LHCN-M2 (cell line): ENCODE data around the gene CCDC106. TPM values are rescaled to one million over a fixed set of nuclear protein-coding genes. Genes with fewer than 3 reads are reported as not detected.

Experiments used
- DNase-seq: peaks from one replicate; pipeline ENCODE4 v3.0.0-alpha.2; 2012; ENCODE audit warnings: low read depth
- total RNA-seq: library from RNA; depleted of rRNA; stranded (reverse); fragments of >200 nt; gene quantifications from 2 replicates; pipeline ENCODE4 v1.2.3, GENCODE V29; 2014

Gene CCDC106
- total RNA-seq, 1 experiment from 2014 or later, result 15.3 TPM

DNA sequence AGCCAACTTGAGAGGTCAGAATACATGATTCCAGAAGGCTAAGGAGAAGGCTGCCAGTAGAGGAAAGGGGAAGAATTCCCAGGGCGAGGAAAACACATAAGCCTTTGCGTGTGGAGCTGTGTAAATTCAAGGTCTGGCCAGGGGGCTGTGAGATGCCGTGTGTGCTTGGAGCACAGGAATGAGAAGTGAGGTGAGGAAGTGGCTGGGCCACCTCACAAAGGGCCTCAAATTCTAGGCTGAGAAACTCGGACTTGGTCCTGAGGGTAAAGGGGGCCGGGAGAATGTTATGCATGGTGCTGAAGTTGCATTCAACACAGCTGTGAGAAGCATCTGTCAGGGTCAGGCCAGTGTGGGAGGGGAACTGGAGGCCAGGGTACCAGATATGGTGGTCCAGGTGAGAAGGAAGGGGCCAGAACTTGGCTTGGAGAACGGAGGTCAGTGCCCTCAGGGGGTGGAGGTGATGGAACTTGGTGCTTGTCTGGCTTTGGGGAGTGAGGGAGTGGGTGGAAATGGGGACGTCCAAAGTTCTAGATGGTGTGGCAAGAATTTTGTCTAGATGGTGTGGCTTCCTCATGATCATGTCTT lies 12.1 kb upstream of the CCDC106 start:
- no peak for DNase-seq

DNA sequence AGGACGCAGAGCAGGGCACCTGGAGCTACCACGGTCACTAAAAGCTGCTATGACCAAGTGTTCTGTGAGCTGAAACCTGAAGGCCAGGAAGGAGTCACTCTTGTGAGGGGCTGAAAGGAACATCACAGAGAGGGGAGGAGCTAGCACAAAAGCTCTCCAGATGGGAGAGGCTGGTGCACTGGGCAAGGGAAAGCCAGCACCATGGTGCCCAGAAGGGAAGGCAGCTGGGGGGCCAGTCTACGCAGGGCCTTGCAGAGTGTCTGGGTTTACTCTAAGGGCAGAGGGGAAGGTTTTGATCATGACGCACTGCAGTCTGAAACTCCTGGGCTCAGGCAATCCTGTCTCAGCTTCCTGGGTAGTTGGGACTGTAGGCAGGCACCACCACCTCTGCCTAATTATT lies 11.3 kb upstream of the CCDC106 start:
- DNase-seq, result no peak

DNA sequence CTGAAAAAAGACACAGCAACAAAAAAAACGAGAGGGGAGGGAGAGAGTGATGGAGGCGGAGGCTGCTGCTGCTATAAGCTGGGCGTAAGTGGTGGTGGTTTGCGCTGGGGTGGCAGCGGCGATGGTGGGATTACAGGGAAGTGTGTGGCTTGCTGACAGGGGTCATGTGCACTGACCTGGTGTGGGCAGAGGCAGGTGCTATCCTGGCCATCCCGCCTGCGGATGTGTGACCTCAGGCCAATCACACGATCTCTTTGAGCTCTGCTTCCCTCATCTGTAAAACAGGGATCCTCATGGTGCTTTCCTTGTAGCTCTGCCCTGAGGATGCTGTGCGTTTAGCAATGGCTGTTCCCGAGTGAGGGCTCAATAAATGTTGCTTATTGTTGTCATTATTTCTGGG lies 10.5 kb upstream of the CCDC106 start:
- DNase-seq, result no peak

GRCh38 chr19:55638864-55639359 lies 9.1 kb upstream of the CCDC106 start:
- DNase-seq, result peak; percentile 56

GRCh38 chr19:55640043-55640576 lies 7.9 kb upstream of the CCDC106 start:
- DNase-seq, result peak; percentile 78

GRCh38 chr19:55640577-55641425 lies 7.2 kb upstream of the CCDC106 start, which contains the start of gene ZNF580:
TSS of gene ZNF580 (plus strand) at chr19:55641002. CDS start at chr19:55642509, 1,507 bp downstream.
- peak; percentile 69 for DNase-seq

DNA sequence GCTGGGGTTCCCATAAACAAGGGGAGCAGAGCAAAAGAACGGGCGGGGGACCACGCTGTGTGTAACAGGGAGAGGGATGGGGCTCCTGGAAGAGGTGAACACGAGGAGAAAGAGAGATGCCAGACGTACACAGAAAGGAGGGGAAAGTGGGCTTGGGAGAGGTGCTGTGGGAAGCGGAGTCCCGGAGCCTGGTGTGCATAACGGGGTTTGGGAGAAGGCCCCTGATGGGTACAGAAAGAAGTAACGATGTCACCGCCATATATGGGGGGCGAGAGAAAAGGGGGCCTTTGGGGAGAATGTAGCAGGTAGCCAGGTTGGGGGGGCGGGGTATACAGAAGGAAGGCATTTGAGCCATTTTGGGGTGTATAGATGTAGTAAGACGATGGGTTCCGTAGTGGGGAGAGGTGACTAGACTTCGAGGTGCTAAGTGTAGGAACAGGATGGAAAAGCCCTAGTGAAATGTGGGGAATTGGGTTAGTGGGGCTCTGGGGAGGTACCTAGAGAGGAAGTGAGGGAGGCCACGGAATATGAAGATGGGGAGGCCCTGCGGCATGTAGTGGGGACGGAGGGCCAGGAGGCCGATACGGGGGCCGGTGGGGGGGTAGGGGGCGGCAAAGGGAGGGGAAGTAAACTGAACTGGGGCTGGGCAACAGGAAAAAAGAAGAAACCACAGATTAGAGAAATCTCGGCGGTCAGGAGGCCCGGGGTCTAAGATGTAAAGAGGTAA lies 6.4 kb upstream of the CCDC106 start:
- DNase-seq, result no peak

DNA sequence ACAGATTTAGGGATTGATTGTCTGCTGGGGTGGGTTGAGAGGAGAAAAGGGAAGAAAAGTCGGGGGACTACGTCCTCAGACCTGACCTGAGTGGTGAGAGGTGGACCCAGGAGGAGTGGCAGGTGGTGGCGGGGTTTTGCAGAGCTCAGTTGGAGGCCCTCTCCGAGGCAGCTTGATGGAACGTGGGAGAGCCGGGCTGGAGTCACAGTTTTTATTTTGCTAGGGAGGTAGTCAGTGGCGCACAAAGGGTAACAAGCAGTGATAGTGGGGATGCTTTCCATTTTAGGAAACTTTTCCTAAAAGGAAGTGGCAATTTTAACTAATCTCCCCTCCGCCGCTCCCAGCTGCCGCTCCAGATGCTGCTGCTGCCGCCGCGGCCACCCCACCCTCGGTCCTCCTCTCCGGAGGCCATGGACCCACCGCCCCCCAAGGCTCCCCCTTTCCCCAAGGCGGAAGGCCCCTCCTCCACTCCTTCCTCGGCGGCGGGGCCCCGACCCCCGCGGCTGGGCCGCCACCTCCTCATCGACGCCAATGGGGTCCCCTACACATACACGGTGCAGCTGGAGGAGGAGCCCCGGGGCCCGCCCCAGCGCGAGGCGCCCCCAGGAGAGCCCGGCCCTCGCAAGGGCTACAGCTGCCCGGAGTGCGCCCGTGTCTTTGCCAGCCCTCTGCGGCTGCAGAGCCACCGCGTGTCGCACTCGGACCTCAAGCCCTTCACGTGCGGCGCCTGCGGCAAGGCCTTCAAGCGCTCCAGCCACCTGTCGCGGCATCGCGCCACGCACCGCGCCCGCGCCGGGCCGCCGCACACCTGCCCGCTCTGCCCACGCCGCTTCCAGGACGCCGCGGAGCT lies 5.6 kb upstream of the CCDC106 start:
- no peak for DNase-seq

- DNase-seq, result peak; percentile 68
Measured at GRCh38 chr19:55643003-55643886, 4.8 kb upstream of the CCDC106 start, which contains the start of gene ZNF581. TSS of gene ZNF581 (plus strand) at chr19:55643649. CDS start at chr19:55644572, 923 bp downstream.

- DNase-seq, result no peak
Measured at GRCh38 chr19:55643887-55644176, 4.2 kb upstream of the CCDC106 start.

DNA sequence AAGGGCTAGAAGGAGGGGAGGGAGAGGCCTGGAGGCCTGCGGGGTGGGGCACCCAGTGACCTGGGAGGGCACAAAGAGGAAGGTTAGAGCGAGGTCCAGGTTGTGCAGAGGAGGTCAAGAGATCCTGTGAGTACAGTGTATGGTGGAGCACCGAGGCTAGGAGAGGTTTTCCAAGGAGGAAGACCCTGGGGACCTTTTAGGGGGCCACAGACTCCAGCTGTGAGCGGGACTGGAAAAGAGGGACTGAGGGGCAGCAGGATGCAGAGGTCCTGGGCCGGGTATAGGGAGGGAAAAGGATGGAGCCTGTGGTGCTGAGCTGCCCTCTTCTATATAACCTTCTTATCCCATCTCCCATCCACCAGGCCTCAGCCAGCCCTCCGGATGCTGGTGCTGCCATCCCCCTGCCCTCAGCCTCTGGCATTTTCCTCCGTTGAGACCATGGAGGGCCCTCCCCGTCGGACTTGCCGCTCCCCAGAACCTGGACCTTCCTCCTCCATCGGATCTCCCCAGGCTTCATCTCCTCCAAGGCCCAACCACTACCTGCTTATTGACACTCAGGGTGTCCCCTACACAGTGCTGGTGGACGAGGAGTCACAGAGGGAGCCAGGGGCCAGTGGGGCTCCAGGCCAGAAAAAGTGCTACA lies 3.7 kb upstream of the CCDC106 start:
- no peak for DNase-seq

DNA sequence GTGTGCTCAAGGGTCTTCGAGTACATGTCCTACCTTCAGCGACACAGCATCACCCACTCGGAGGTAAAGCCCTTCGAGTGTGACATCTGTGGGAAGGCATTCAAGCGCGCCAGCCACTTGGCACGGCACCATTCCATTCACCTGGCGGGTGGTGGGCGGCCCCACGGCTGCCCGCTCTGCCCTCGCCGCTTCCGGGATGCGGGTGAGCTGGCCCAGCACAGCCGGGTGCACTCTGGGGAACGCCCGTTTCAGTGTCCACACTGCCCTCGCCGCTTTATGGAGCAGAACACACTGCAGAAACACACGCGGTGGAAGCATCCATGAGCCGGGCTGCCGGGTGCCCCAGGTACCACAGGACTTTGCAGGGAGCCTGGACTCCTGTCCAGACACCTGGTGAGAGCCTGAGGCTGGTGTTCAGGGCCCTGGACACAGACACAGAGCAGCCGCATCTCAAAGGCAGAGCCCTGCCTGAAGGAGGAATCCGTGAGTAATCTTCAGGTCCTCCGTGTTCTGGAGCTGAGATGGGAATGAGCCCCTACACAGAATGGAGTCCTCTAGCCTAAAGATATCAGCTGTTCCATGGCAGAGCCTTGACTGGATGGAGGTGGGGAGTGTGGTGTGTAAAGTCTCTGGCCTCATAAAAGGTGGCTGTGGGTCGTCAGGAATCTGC lies 3.0 kb upstream of the CCDC106 start:
- DNase-seq, result no peak

DNA sequence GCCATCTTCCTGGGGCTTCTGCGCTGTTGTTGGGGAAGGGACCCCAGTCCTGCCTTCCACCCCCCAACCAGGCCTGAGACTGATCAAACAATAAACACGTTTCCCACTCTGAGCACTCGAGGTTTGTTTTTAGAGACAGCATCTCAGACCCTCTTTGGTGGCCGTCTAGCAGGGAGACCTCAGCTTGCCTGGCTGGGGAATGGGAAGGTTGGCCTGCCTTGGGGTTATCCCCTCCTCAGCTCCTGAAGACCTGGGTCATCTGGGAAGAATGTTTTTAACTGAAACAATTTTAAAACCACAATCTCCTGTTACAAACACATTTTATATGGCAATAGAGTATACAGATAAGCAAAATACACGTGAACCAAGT lies 2.5 kb upstream of the CCDC106 start:
- no peak for DNase-seq

- DNase-seq, result no peak
Measured at GRCh38 chr19:55646889-55647731, 902 bp upstream of the CCDC106 start.

DNA sequence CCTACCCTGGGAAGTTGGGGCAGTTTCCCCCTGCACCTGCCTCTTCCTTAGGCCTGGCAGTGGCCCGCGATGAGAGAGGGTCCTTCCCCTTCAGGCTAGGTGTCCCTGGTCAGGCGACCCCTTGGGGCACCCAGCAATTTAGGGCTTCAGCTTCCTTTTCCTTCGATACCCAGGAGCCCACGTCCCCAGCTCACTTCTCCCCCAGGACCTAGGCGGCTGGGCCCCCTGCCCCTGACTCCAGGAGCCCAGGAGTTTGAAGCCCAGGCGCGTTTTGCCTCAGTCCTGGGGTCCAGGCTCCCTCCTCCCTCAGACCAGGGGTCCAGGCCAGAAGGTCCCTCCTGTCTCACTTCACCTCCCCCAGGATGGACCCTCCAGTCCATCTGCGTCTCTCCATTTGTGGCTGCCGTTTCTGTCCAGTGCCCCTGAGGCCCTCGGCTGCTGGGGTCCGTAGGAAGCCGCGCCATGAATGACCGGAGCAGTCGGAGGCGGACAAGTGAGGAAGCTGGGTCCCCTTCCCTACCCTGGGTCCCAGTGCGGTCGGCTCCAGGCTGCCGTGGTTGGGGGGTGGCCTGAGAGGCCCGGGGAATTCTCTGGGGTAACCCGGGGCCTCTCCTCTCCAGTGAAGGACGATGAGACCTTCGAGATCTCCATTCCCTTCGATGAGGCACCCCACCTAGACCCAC lies 714 bp downstream of the CCDC106 start:
- DNase-seq, result no peak

- no peak for DNase-seq
Measured at GRCh38 chr19:55649268-55650125, 1.5 kb downstream of the CCDC106 start.
